ENCODE measurements around the gene NR1D2. TPM values are rescaled to one million over a fixed set of nuclear protein-coding genes. Genes with fewer than 3 reads are reported as not detected.

The NR1D2 gene
- total and polyA plus RNA-seq, 2 experiments from 2014 or later: 6.6 to 20.7 TPM

DNA sequence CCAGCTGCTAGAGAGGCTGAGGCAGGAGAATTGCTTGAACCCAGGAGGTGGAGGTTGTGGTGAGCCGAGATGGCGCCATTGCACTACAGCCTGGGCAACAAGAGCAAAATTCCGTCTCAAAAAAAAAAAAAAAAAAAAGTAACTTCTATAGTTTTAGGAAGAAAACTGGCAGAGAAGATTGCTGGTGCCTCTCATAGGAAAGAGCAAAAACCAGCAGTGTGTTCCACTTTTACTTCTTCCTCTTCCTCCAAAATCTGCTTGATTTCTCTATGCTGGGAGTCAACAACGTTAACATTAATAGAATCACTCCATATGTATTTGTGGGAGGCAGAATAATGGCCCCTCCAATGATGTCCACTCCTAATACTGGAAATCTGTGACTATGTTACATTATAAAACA lies 12.5 kb upstream of the NR1D2 start:
- Histone ChIP-seq H3K4me3 (no peak overlapping the region), H3F3A (replicated peaks; ENCODE audit: low read depth) (no peaks in the 10 kb centered on the region), H4K20me1 (replicated peaks; ENCODE audit: insufficient read depth) (no peaks in the 10 kb centered on the region), H3K79me2 (replicated peaks; ENCODE audit: insufficient read depth) (no peaks in the 10 kb centered on the region), H3K36me3 (ENCODE audit: insufficient read depth) (no peaks in the 10 kb centered on the region), H3K4me2 (no peak overlapping the region), H3K27me3 (ENCODE audit: insufficient read depth) (no peaks in the 10 kb centered on the region), H3K4me1 (ENCODE audit: insufficient read depth) (peaks cover 8% of the 10 kb centered on the region; the same call in 1 of the 2 replicates), H2AFZ (no peak overlapping the region), H3K27ac (ENCODE audit: low read depth) (no peak overlapping the region), H3K9me2 (ENCODE audit: insufficient read depth) (no peaks in the 10 kb centered on the region; the same call in 1 of the 2 replicates)
- H3K4me3 Mint-ChIP-seq: no peak overlapping the region
- H3K27ac Mint-ChIP-seq: no peak overlapping the region
- H3K4me1 Mint-ChIP-seq: peaks cover 11% of the 10 kb centered on the region
- no peaks in the 10 kb centered on the region for H3K36me3 Mint-ChIP-seq (ENCODE audit: low read depth)
- H3K27me3 Mint-ChIP-seq (ENCODE audit: insufficient read depth, low read depth, poor library complexity): peaks cover 6% of the 10 kb centered on the region
- H3K9me3 Mint-ChIP-seq: no peaks in the 10 kb centered on the region
- ATAC-seq (no peak), DNase-seq (ENCODE audit: low spot score) (no peak)
- no peak for TF ChIP-seq ZNF114 (CRISPR knock-in tag; IDR thresholded peaks at IDR 0.05)
- TF ChIP-seq, protein P1, sequence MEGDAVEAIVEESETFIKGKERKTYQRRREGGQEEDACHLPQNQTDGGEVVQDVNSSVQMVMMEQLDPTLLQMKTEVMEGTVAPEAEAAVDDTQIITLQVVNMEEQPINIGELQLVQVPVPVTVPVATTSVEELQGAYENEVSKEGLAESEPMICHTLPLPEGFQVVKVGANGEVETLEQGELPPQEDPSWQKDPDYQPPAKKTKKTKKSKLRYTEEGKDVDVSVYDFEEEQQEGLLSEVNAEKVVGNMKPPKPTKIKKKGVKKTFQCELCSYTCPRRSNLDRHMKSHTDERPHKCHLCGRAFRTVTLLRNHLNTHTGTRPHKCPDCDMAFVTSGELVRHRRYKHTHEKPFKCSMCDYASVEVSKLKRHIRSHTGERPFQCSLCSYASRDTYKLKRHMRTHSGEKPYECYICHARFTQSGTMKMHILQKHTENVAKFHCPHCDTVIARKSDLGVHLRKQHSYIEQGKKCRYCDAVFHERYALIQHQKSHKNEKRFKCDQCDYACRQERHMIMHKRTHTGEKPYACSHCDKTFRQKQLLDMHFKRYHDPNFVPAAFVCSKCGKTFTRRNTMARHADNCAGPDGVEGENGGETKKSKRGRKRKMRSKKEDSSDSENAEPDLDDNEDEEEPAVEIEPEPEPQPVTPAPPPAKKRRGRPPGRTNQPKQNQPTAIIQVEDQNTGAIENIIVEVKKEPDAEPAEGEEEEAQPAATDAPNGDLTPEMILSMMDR (conservative IDR thresholded peaks at IDR 0.05; ENCODE audit: low read depth in 2 of 2): 0 out of 4 replicates have a peak, but pooled peaks of 1 of the 2 experiments have one; percentile 9

DNA sequence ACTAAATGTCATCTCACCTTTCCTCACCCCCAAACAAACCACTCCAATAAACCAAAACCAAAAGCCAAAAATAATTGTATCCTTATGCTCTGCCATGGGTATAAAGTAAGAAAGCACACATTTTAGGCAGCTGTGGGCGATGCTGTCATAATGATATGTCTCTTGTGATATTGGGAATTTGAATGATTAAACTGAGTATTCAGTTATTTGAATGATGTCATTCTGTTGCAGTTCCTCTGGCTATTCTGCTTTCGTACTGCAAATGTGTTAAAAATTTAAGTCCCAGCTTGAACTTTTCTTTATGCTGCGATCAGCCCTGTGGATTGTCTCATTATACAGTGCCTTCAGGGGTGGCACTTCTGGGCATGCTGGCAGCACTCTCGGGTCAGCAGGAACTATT lies 10.8 kb upstream of the NR1D2 start:
- H3K79me2 ChIP-seq (replicated peaks; ENCODE audit: insufficient read depth): no peaks in the 10 kb centered on the region
- no peaks in the 10 kb centered on the region for H3K9me3 Mint-ChIP-seq
- H3K4me3 Mint-ChIP-seq: no peak overlapping the region
- ATAC-seq (no peak), DNase-seq (ENCODE audit: low spot score) (no peak)
- peaks cover 11% of the 10 kb centered on the region for H3K4me1 Mint-ChIP-seq
- H3K27ac ChIP-seq (ENCODE audit: low read depth): no peak overlapping the region
- H3F3A ChIP-seq (replicated peaks; ENCODE audit: low read depth): no peaks in the 10 kb centered on the region
- peaks cover 6% of the 10 kb centered on the region for H3K27me3 Mint-ChIP-seq (ENCODE audit: insufficient read depth, low read depth, poor library complexity)
- H3K27me3 ChIP-seq (ENCODE audit: insufficient read depth): no peaks in the 10 kb centered on the region
- H3K4me3 ChIP-seq: no peak overlapping the region
- H3K36me3 Mint-ChIP-seq (ENCODE audit: low read depth): no peaks in the 10 kb centered on the region
- H3K4me2 ChIP-seq: no peak overlapping the region
- no peaks in the 10 kb centered on the region for H4K20me1 ChIP-seq (replicated peaks; ENCODE audit: insufficient read depth)
- peaks cover 8% of the 10 kb centered on the region; the same call in 1 of the 2 replicates for H3K4me1 ChIP-seq (ENCODE audit: insufficient read depth)
- H2AFZ ChIP-seq: no peak overlapping the region
- no peak overlapping the region for H3K27ac Mint-ChIP-seq
- H3K9me2 ChIP-seq (ENCODE audit: insufficient read depth): no peaks in the 10 kb centered on the region; the same call in 1 of the 2 replicates
- H3K36me3 ChIP-seq (ENCODE audit: insufficient read depth): no peaks in the 10 kb centered on the region
- TF ChIP-seq CREB1 (CRISPR knock-in tag; IDR thresholded peaks at IDR 0.05; ENCODE audit: low read depth): no peak
- TF ChIP-seq EZH2phosphoT487 (IDR thresholded peaks at IDR 0.05; ENCODE audit: unreplicated experiment): no peak
- no peak for TF ChIP-seq POLR2AphosphoS5 (IDR thresholded peaks at IDR 0.05; ENCODE audit: low read depth)
- TF ChIP-seq NANOG (IDR thresholded peaks at IDR 0.05; ENCODE audit: borderline replicate concordance): no peak
- TF ChIP-seq, protein P2, sequence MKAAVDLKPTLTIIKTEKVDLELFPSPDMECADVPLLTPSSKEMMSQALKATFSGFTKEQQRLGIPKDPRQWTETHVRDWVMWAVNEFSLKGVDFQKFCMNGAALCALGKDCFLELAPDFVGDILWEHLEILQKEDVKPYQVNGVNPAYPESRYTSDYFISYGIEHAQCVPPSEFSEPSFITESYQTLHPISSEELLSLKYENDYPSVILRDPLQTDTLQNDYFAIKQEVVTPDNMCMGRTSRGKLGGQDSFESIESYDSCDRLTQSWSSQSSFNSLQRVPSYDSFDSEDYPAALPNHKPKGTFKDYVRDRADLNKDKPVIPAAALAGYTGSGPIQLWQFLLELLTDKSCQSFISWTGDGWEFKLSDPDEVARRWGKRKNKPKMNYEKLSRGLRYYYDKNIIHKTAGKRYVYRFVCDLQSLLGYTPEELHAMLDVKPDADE (IDR thresholded peaks at IDR 0.05): no peak
- TF ChIP-seq ZNF114 (CRISPR knock-in tag; IDR thresholded peaks at IDR 0.05): no peak
- TF ChIP-seq, protein P1 (conservative IDR thresholded peaks at IDR 0.05; ENCODE audit: low read depth in 2 of 2): no peak
- TF ChIP-seq JUNB (IDR thresholded peaks at IDR 0.05; ENCODE audit: unreplicated experiment): no peak
- no peak for TF ChIP-seq EZH2 (IDR thresholded peaks at IDR 0.05; ENCODE audit: low read depth, unreplicated experiment)
- TF ChIP-seq ZNF331 (CRISPR knock-in tag; IDR thresholded peaks at IDR 0.05; ENCODE audit: low read depth): no peak
- TF ChIP-seq, protein P3, sequence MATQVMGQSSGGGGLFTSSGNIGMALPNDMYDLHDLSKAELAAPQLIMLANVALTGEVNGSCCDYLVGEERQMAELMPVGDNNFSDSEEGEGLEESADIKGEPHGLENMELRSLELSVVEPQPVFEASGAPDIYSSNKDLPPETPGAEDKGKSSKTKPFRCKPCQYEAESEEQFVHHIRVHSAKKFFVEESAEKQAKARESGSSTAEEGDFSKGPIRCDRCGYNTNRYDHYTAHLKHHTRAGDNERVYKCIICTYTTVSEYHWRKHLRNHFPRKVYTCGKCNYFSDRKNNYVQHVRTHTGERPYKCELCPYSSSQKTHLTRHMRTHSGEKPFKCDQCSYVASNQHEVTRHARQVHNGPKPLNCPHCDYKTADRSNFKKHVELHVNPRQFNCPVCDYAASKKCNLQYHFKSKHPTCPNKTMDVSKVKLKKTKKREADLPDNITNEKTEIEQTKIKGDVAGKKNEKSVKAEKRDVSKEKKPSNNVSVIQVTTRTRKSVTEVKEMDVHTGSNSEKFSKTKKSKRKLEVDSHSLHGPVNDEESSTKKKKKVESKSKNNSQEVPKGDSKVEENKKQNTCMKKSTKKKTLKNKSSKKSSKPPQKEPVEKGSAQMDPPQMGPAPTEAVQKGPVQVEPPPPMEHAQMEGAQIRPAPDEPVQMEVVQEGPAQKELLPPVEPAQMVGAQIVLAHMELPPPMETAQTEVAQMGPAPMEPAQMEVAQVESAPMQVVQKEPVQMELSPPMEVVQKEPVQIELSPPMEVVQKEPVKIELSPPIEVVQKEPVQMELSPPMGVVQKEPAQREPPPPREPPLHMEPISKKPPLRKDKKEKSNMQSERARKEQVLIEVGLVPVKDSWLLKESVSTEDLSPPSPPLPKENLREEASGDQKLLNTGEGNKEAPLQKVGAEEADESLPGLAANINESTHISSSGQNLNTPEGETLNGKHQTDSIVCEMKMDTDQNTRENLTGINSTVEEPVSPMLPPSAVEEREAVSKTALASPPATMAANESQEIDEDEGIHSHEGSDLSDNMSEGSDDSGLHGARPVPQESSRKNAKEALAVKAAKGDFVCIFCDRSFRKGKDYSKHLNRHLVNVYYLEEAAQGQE (IDR thresholded peaks at IDR 0.05; ENCODE audit: unreplicated experiment): no peak
